ENCODE results near the gene KCNJ6. TPM values are rescaled to one million over a fixed set of nuclear protein-coding genes. Genes with fewer than 3 reads are reported as not detected.
A peak's percentile ranks its signal among the peaks of the same experiment; 100 is the strongest.

The KCNJ6 gene
- total and polyA plus RNA-seq, 7 experiments from 2014 or later = 0.01 TPM; not detected in 6

GRCh38 chr21:37870221-37870620 lies 46.0 kb downstream of the KCNJ6 start:
- ChIA-PET POLR2A (no interaction called here), CTCF (no interaction called here)
- DNase-seq (no peak), ATAC-seq (no peak)
- Mint-ChIP-seq H3K27me3 (peaks cover 0 to 19% (median 12%) of the 10 kb centered on the region in 5 donors), H3K4me1 (no peaks in the 10 kb centered on the region), H3K27ac (no peak overlapping the region), H3K4me3 (no peak overlapping the region), H3K9me3 (no peaks in the 10 kb centered on the region), H3K36me3 (no peaks in the 10 kb centered on the region)
- Histone ChIP-seq H3K4me3 (ENCODE audit: low read length) (no peak overlapping the region), H3K27me3 (ENCODE audit: control insufficient read depth in 2 of 2, insufficient read depth in 2 of 2, low read length in 2 of 2) (no peaks in the 10 kb centered on the region), H3K4me1 (ENCODE audit: control insufficient read depth in 2 of 2, insufficient read depth in 2 of 2, low read length in 2 of 2) (no peaks in the 10 kb centered on the region), H3K27ac (ENCODE audit: low read depth, low read length) (no peak overlapping the region), H3K9me3 (ENCODE audit: control insufficient read depth in 2 of 3, low read length in 3 of 3) (no peaks in the 10 kb centered on the region), H3K36me3 (ENCODE audit: control insufficient read depth in 2 of 3, insufficient read depth in 3 of 3, low read length in 3 of 3) (no peaks in the 10 kb centered on the region)
- intact Hi-C loops (cut with micrococcal nuclease) = no loop called here

- no peaks in the 10 kb centered on the region for H3K4me1 Mint-ChIP-seq
- H3K27ac Mint-ChIP-seq = no peak overlapping the region
- POLR2A ChIA-PET = no interaction called here
- ATAC-seq (no peak), DNase-seq (no peak)
- CTCF ChIA-PET = no interaction called here
- Histone ChIP-seq H3K36me3 (ENCODE audit: control insufficient read depth in 2 of 3, insufficient read depth in 3 of 3, low read length in 3 of 3) (no peaks in the 10 kb centered on the region), H3K27me3 (ENCODE audit: control insufficient read depth in 2 of 2, insufficient read depth in 2 of 2, low read length in 2 of 2) (no peaks in the 10 kb centered on the region), H3K4me1 (ENCODE audit: control insufficient read depth in 2 of 2, insufficient read depth in 2 of 2, low read length in 2 of 2) (no peaks in the 10 kb centered on the region), H3K4me3 (ENCODE audit: low read length) (no peak overlapping the region), H3K9me3 (ENCODE audit: control insufficient read depth in 2 of 3, low read length in 3 of 3) (no peaks in the 10 kb centered on the region), H3K27ac (ENCODE audit: low read depth, low read length) (no peak overlapping the region)
- H3K27me3 Mint-ChIP-seq = peaks cover 0 to 23% (median 16%) of the 10 kb centered on the region in 5 donors
- H3K36me3 Mint-ChIP-seq = no peaks in the 10 kb centered on the region
- no peaks in the 10 kb centered on the region for H3K9me3 Mint-ChIP-seq
- H3K4me3 Mint-ChIP-seq = no peak overlapping the region
- intact Hi-C loops (cut with micrococcal nuclease) = no loop called here
These were observed 46.6 kb downstream of the KCNJ6 start for GRCh38 chr21:37869661-37870060.

- ATAC-seq = no peak
- Histone ChIP-seq H3K9me3 (ENCODE audit: control insufficient read depth in 2 of 3, low read length in 3 of 3) (no peaks in the 10 kb centered on the region), H3K36me3 (ENCODE audit: control insufficient read depth in 2 of 3, insufficient read depth in 3 of 3, low read length in 3 of 3) (no peaks in the 10 kb centered on the region), H3K4me3 (ENCODE audit: low read length) (no peak overlapping the region), H3K4me1 (ENCODE audit: control insufficient read depth in 2 of 2, insufficient read depth in 2 of 2, low read length in 2 of 2) (no peaks in the 10 kb centered on the region), H3K27ac (ENCODE audit: low read depth, low read length) (no peak overlapping the region), H3K27me3 (ENCODE audit: control insufficient read depth in 2 of 2, insufficient read depth in 2 of 2, low read length in 2 of 2) (no peaks in the 10 kb centered on the region)
- peaks cover 0 to 23% (median 16%) of the 10 kb centered on the region in 5 donors for H3K27me3 Mint-ChIP-seq
- no peak overlapping the region for H3K4me3 Mint-ChIP-seq
- H3K27ac Mint-ChIP-seq = no peak overlapping the region
- no peaks in the 10 kb centered on the region for H3K4me1 Mint-ChIP-seq
- DNase-seq = no peak
- ChIA-PET CTCF (no interaction called here), POLR2A (no interaction called here)
- H3K9me3 Mint-ChIP-seq = no peaks in the 10 kb centered on the region
- intact Hi-C loops (cut with micrococcal nuclease) = no loop called here
- H3K36me3 Mint-ChIP-seq = no peaks in the 10 kb centered on the region
These were observed 47.6 kb downstream of the KCNJ6 start for GRCh38 chr21:37868446-37869295.

GRCh38 chr21:37866027-37866426 lies 50.2 kb downstream of the KCNJ6 start:
- H3K36me3 ChIP-seq (ENCODE audit: control insufficient read depth in 2 of 3, insufficient read depth in 3 of 3, low read length in 3 of 3) = no peaks in the 10 kb centered on the region
- no peak overlapping the region for H3K4me3 Mint-ChIP-seq
- no peak overlapping the region for H3K27ac Mint-ChIP-seq
- H3K9me3 Mint-ChIP-seq = no peaks in the 10 kb centered on the region
- H3K4me1 Mint-ChIP-seq = peaks cover 0 to 2% (median 0%) of the 10 kb centered on the region in 7 donors
- ATAC-seq (peak; percentile 78), DNase-seq (no peak)
- no peak overlapping the region for H3K27ac ChIP-seq (ENCODE audit: low read depth, low read length)
- H3K27me3 ChIP-seq (ENCODE audit: control insufficient read depth in 2 of 2, insufficient read depth in 2 of 2, low read length in 2 of 2) = no peaks in the 10 kb centered on the region
- CTCF ChIA-PET = no interaction called here
- H3K36me3 Mint-ChIP-seq = no peaks in the 10 kb centered on the region
- no peaks in the 10 kb centered on the region for H3K9me3 ChIP-seq (ENCODE audit: control insufficient read depth in 2 of 3, low read length in 3 of 3)
- POLR2A ChIA-PET = no interaction called here
- intact Hi-C loops (cut with micrococcal nuclease) = no loop called here
- peaks cover 4 to 26% (median 20%) of the 10 kb centered on the region in 5 donors for H3K27me3 Mint-ChIP-seq
- H3K4me3 ChIP-seq (ENCODE audit: low read length) = no peak overlapping the region
- no peaks in the 10 kb centered on the region for H3K4me1 ChIP-seq (ENCODE audit: control insufficient read depth in 2 of 2, insufficient read depth in 2 of 2, low read length in 2 of 2)

- Mint-ChIP-seq H3K4me1 (peaks cover 0 to 2% (median 0%) of the 10 kb centered on the region in 7 donors), H3K27ac (no peak overlapping the region), H3K36me3 (no peaks in the 10 kb centered on the region), H3K4me3 (no peak overlapping the region), H3K9me3 (peaks cover 0 to 3% (median 0%) of the 10 kb centered on the region in 11 donors), H3K27me3 (peaks cover 12 to 32% (median 29%) of the 10 kb centered on the region in 5 donors)
- no peak overlapping the region for H3K27ac ChIP-seq (ENCODE audit: low read depth, low read length)
- ATAC-seq (no peak), DNase-seq (no peak)
- H3K36me3 ChIP-seq (ENCODE audit: control insufficient read depth in 2 of 3, insufficient read depth in 3 of 3, low read length in 3 of 3) = no peaks in the 10 kb centered on the region
- POLR2A ChIA-PET = no interaction called here
- H3K4me3 ChIP-seq (ENCODE audit: low read length) = no peak overlapping the region
- no peaks in the 10 kb centered on the region for H3K27me3 ChIP-seq (ENCODE audit: control insufficient read depth in 2 of 2, insufficient read depth in 2 of 2, low read length in 2 of 2)
- intact Hi-C loops (cut with micrococcal nuclease) = no loop called here
- no peaks in the 10 kb centered on the region for H3K9me3 ChIP-seq (ENCODE audit: control insufficient read depth in 2 of 3, low read length in 3 of 3)
- no peaks in the 10 kb centered on the region for H3K4me1 ChIP-seq (ENCODE audit: control insufficient read depth in 2 of 2, insufficient read depth in 2 of 2, low read length in 2 of 2)
- CTCF ChIA-PET = no interaction called here
These were observed 51.1 kb downstream of the KCNJ6 start for GRCh38 chr21:37865156-37865555.

- ATAC-seq (peak; percentile 66), DNase-seq (no peak)
- H3K27me3 Mint-ChIP-seq = peaks cover 12 to 32% (median 32%) of the 10 kb centered on the region in 5 donors
These were observed 52.4 kb downstream of the KCNJ6 start for GRCh38 chr21:37863842-37864241.

GRCh38 chr21:37862536-37862935 lies 53.7 kb downstream of the KCNJ6 start:
- Histone ChIP-seq H3K9me3 (ENCODE audit: control insufficient read depth in 2 of 3, low read length in 3 of 3) (no peaks in the 10 kb centered on the region), H3K36me3 (ENCODE audit: control insufficient read depth in 2 of 3, insufficient read depth in 3 of 3, low read length in 3 of 3) (no peaks in the 10 kb centered on the region), H3K27ac (ENCODE audit: low read depth, low read length) (no peak overlapping the region), H3K4me3 (ENCODE audit: low read length) (no peak overlapping the region), H3K4me1 (ENCODE audit: control insufficient read depth in 2 of 2, insufficient read depth in 2 of 2, low read length in 2 of 2) (no peaks in the 10 kb centered on the region), H3K27me3 (ENCODE audit: control insufficient read depth in 2 of 2, insufficient read depth in 2 of 2, low read length in 2 of 2) (no peaks in the 10 kb centered on the region)
- ChIA-PET CTCF (no interaction called here), POLR2A (no interaction called here)
- Mint-ChIP-seq H3K9me3 (peaks cover 0 to 4% (median 0%) of the 10 kb centered on the region in 11 donors), H3K4me3 (no peak overlapping the region), H3K27me3 (peaks cover 7 to 29% (median 22%) of the 10 kb centered on the region in 5 donors), H3K27ac (no peak overlapping the region), H3K4me1 (peaks cover 0 to 2% (median 0%) of the 10 kb centered on the region in 7 donors), H3K36me3 (no peaks in the 10 kb centered on the region)
- ATAC-seq (no peak), DNase-seq (peak in 3 of 9 donors; percentile 4 to 7 (median 4))
- intact Hi-C loops (cut with micrococcal nuclease) = no loop called here

More at GRCh38 chr21:37863842-37864241, 52.4 kb downstream of the KCNJ6 start:
- Histone ChIP-seq H3K4me1 (ENCODE audit: control insufficient read depth in 2 of 2, insufficient read depth in 2 of 2, low read length in 2 of 2) (no peaks in the 10 kb centered on the region), H3K36me3 (ENCODE audit: control insufficient read depth in 2 of 3, insufficient read depth in 3 of 3, low read length in 3 of 3) (no peaks in the 10 kb centered on the region), H3K27ac (ENCODE audit: low read depth, low read length) (no peak overlapping the region), H3K9me3 (ENCODE audit: control insufficient read depth in 2 of 3, low read length in 3 of 3) (no peaks in the 10 kb centered on the region), H3K27me3 (ENCODE audit: control insufficient read depth in 2 of 2, insufficient read depth in 2 of 2, low read length in 2 of 2) (no peaks in the 10 kb centered on the region), H3K4me3 (ENCODE audit: low read length) (no peak overlapping the region)
- H3K36me3 Mint-ChIP-seq = no peaks in the 10 kb centered on the region
- no peak overlapping the region for H3K27ac Mint-ChIP-seq
- ChIA-PET CTCF (interaction anchor here (1.5 kb wide), 1 partner anchor 16 kb away, joined by 3 read pairs; no protein-coding TSS in a partner anchor), POLR2A (no interaction called here)
- H3K4me1 Mint-ChIP-seq = peaks cover 0 to 2% (median 0%) of the 10 kb centered on the region in 7 donors
- peaks cover 0 to 3% (median 0%) of the 10 kb centered on the region in 11 donors for H3K9me3 Mint-ChIP-seq
- intact Hi-C loops (cut with micrococcal nuclease) = no loop called here
- H3K4me3 Mint-ChIP-seq = no peak overlapping the region
